Suppressor macrophage treated with lipopolysaccharide for 1 hour (primary cell): ENCODE results near the gene KLK8.
"Not testable (repeated sequence)": the region's sequence is repeated elsewhere in the genome, so short reads cannot be mapped to it uniquely, and the experiment has no call there.

Experiments
- DNase-seq, 3 donors: peaks; one replicate each; pipeline ENCODE4 v3.0.0-alpha.2; 2020 to 2022

The KLK8 gene

DNA sequence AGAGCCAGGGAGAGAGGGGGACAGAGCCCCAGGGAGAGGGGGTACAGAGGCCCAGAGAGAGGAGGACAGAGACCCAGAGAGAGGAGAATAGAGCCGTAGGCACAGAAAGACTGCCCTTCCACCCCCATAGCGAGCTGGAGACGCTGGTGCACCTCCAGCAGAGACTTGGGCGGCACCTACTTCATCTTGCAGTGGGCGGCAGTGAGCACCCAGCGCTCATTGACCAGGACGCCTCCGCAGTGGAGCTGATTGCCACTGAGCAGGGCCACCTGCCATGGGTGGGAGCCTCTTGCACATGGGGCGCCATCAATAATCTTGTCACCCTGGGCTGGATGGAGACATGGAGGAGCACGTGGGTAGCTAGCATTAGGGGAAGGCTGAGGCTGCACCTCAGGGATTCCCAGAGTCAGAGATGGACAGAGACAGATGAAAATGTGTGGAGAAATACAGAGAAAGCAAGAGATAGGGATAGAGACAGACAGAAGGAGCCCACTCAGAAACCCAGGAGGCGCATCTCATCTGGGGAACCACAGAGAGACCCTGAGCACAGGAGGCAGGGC lies 19.7 kb downstream of the KLK8 start:
- DNase-seq = no peak

- DNase-seq = no peak
These were observed 21.2 kb downstream of the KLK8 start for GRCh38 chr19:50980208-50980607.

DNA sequence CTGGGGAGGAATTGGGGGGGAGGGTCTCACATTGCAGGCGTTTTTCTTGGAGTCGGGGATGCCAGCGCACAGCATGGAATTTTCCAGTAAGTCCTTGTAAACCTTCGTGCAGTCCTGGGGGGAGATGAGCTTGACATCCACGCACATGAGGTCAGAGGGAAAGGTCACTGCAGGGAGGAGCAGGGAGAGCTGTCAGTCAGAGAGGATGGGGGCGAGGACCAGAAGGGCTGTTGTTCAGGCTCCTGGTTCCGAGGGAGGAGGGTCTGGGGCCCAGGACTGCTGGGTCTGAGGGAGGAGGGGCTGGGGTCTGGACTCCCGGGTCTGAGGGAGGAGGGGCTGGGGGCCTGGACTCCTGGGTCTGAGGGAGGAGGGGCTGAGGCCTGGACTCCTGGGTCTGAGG lies 21.6 kb downstream of the KLK8 start:
- DNase-seq = no peak

- no peak for DNase-seq
These were observed 22.5 kb downstream of the KLK8 start for GRCh38 chr19:50978772-50979390.

DNA sequence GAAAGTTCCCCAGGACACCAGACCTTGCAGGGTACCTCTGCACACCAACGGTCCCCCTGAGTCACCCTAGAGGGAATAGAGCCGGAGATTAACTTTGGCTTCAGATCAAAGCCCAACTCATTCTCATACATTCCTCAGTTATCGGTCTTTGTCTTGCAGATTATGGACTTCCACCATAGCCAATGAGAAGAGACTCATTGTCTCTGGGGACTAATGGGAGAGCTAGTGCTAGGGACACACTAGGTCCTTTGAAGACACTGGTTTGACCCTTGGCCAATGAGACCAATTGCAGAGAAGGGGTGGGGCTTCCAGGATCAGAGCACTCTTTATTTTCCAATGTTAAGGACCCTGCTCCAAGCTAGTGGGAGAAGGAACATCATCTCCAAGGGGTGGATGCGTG lies 23.8 kb downstream of the KLK8 start:
- no peak for DNase-seq

GRCh38 chr19:50975766-50976165 lies 25.6 kb downstream of the KLK8 start:
- DNase-seq = no peak

GRCh38 chr19:50974702-50975556 lies 26.5 kb downstream of the KLK8 start:
- no peak for DNase-seq

DNA sequence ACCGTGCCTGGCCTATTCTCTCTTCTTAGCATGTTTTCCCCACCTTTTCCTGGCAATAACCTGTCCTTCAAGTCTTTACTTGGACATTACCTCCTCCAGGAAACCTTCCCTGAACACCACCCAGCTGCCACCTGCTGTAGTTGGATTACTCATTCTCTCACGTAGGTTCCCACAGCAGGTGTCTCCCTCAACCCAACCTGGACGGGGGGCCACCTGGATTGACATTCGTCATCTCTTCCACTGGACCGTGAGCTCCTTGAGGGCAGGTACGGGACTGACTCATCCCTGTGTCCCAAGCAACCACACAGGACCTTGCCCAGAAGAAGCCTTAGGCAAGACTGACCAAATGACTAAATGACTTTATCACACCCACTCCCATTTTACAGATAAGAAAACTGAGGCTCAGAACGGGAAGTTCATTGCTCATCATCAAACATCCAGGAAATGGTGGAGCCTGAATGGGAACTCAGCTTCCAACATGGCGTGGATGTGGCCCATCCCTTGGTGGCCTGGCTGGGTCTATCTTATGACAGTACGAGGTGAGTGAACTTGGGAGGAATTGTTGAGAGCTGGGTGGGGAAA lies 28.5 kb downstream of the KLK8 start:
- DNase-seq = no peak

GRCh38 chr19:50969810-50970209 lies 31.6 kb downstream of the KLK8 start:
- not testable (repeated sequence) for DNase-seq

- no peak for DNase-seq
These were observed 32.0 kb downstream of the KLK8 start, which contains the start of gene KLK6 for GRCh38 chr19:50969413-50969760. Gene KLK6 (minus strand): TSS chr19:50969591. CDS start chr19:50968104, 1,487 bp downstream.

DNA sequence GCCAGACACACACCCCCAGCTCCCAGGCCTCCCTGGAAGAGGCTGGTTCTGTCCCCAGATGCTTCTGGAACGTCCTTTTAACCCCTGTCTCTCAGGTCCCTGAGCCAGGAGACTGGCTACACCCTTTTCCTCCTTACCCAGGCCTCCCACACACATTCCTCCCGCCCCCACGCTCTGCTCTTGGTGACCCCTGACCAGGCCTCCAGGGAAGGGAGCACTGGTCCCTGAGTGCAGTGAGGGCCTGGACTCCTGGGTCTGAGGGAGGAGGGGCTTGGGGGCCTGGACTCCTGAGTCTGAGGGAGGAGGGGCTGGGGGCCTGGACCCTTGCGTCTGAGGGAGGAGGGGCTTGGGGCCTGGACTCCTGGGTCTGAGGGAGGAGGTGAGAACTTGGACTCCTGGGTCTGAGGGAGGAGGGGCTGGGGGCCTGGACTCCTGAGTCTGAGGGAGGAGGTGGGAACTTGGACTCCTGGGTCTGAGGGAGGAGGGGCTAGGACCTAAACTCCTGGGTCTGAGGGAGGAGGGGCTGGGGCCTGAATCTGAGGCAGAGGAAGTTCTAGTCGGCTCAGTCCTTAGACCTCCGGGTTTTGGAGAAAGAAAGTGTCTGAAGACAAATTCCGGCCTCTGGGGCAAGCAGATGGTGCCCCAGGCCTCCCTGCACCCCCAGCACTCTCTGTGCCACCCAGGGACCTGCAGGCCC lies 32.5 kb downstream of the KLK8 start:
- DNase-seq = no peak

DNA sequence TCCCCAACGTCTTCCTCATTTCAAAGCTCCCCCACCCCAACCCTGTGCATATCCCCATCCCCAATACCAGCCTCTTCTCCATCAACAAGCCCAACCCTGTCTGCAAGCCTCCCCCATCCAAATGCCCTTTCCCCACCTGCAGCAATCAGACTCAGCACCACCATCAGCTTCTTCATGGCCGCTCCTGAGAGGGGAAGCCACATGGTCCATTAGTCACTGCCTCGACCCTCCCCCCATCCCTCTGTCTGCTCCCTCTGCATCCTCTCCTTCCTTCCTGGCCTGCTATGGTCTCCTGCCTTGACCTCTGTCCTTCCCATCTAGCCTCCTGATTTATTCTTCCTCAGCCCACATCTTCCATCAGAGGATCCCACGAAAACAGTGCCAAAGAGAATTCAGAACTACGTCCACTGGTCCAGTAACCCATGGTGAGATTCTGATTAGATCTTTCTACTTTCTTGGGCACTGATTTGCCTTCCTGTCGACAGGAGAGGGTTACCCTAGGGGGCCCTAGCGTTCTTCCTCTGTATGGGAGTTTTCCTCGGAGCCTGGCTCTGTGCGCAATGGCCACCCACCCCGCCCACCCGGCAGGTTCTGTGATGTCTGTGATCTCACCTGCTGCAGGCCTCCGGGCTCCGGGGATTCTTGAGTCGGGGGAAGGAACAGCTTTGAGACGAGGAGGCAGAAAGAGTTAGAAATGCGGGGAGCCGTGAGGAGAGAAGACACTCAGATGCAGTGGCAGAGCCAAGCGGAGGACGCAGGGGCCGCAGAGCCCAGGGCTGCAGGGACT lies 33.3 kb downstream of the KLK8 start:
- no peak for DNase-seq

DNA sequence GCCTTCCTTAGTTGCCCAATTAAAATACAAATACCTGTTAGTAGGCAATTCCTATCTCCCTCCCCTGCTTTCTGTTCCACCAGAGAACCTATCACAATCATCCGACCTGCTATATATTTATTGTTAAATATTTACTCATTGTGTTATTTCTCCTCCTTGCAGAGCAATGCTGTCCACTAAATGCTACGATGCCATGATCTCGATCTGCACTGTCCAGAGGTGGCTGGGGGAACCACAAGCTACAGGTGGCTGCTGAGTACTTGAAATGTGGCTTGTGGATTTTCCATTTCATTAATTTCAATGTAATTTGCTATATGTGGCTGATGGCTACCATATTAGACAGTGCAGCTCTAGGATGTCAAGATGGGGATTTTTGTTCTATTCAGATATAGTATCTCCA lies 37.1 kb downstream of the KLK8 start:
- DNase-seq = no peak

GRCh38 chr19:50963381-50963780 lies 38.0 kb downstream of the KLK8 start:
- DNase-seq = no peak

- no peak for DNase-seq
These were observed 39.2 kb downstream of the KLK8 start for GRCh38 chr19:50962245-50962644.

DNA sequence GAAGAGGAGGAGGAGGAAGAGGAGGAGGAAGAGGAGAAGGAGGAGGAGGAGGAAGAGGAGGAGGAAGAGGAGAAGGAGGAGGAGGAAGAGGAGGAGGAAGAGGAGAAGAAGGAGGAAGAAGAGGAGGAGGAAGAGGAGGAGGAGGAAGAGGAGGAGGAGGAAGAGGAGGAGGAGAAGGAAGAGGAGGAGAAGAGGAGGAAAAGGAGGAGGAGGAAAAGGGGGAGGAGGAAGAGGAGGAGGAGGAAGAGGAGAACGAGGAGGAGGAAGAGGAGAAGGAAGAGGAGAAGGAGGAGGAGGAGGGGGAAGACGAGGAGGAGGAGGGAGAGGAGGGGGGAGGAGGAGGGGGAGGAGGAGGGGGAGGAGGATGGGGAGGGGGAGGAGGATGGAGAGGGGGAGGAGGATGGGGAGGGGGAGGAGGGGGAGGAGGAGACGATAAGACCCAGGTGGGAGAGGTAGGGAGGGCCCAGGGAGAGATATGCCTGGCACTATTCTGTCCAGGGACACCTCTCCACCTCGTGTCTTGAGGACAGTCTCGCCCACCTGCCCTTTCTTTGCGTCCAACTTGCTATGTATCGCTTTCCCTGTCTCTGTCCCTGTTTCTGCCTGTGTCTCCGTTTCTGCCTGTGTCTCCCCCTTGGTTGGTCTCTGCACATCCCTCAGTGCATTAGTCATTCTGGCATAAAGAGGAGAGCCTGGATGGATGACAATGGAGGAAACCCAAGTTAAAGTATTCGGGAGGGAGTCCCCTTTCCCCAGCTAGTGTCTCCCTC lies 41.5 kb downstream of the KLK8 start:
- DNase-seq = no peak

GRCh38 chr19:50957587-50957986 lies 43.8 kb downstream of the KLK8 start:
- no peak for DNase-seq

DNA sequence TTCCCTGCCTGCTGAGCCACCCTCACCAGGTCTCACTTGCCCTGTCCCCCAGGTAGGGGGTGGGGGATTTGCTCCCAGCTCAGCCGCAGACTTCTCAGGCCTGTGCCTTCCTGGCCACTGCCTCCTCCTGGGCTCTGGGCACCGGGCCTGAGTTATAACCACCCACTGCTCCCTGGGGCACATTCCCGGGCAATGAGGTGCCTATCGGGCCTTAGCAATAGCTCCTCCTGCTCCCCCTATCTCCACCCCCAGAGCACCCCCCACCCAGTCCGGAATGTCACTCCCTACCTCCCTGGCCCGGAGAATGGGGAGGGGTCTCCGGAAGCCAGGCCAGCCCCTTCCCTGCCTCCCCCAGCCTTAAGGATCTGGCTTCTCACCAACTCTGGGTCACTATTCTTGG lies 48.5 kb downstream of the KLK8 start, which contains the start of gene KLK5:
Gene KLK5, minus strand, starts transcription at position 129 of the 400 bp plus-strand sequence. CDS start 381 bp downstream, outside the sequence.
- DNase-seq = no peak

- DNase-seq = no peak
These were observed 51.5 kb downstream of the KLK8 start for GRCh38 chr19:50949861-50950260.

DNA sequence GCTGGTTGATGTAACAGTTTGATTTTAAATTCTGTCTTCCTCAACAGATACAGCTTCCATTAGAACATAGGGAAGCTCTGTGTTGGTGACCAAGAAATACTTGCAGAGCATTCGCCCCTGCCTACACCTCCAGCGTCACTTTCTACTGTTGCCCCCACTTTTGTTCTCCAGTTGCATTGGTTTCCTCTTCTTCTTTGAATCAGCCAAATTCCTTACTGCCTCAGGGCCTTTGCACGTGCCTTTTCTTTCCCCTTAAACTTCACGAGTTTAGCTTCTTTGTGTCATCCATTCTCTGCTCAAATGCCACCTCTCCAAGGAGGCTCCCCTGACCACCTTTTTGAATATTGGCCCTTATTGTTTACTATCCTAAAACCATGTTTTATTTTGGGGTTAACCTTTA lies 54.3 kb downstream of the KLK8 start:
- DNase-seq = no peak
